Liver (tissue), 3 donors: Measurements from ENCODE around the gene SH2D4B.

Experiments
- ATF3 ChIP-seq: IDR thresholded peaks from 2 replicates; pipeline ENCODE4 v1.6.1; 2016; ENCODE audit warnings: antibody characterized with exemption
- CTCF ChIP-seq: fragments of 150-350 bp; IDR thresholded peaks from 2 replicates; pipeline ENCODE4 v1.5.1; 2017; ENCODE audit warnings: improper control_type of control experiment, low read depth, low read length; ENCODE audit not compliant: missing input control
- EGR1 ChIP-seq, 2 donors: IDR thresholded peaks; 2 replicates each; pipeline ENCODE4 v1.6.1; 2016 to 2018; ENCODE audit warnings: antibody characterized with exemption in 2 of 2, low read depth in 2 of 2
- GABPA ChIP-seq, 2 donors: IDR thresholded peaks in 1 of 2; conservative IDR thresholded peaks in 1 of 2; 2 replicates each; pipeline ENCODE4 v1.6.1; 2016; ENCODE audit warnings: antibody characterized with exemption in 2 of 2, mild to moderate bottlenecking in 1 of 2, moderate library complexity in 1 of 2
- JUND ChIP-seq, 2 donors: IDR thresholded peaks; 2 replicates each; pipeline ENCODE4 v1.6.1; 2016; ENCODE audit warnings: antibody characterized with exemption in 2 of 2
- RAD21 ChIP-seq, 2 donors: IDR thresholded peaks; 2 replicates each; pipeline ENCODE4 v1.6.1; 2016; ENCODE audit warnings: antibody characterized with exemption in 2 of 2, mild to moderate bottlenecking in 2 of 2
- TAF1 ChIP-seq: conservative IDR thresholded peaks from 2 replicates; pipeline ENCODE4 v1.6.1; 2016; ENCODE audit warnings: antibody characterized with exemption, mild to moderate bottlenecking
- TF ChIP-seq, protein P1 (sequence below): IDR thresholded peaks from 2 replicates; pipeline ENCODE4 v1.6.1; 2016; ENCODE audit warnings: antibody characterized with exemption, mild to moderate bottlenecking
- TF ChIP-seq, protein P2 (sequence below): IDR thresholded peaks from 2 replicates; pipeline ENCODE4 v1.6.1; 2016; ENCODE audit warnings: antibody characterized with exemption
- TF ChIP-seq, protein P3 (sequence below): IDR thresholded peaks from 2 replicates; pipeline ENCODE4 v1.6.1; 2016; ENCODE audit warnings: antibody characterized with exemption
- donor health status: healthy.
- donor health status: healthy.

DNA sequence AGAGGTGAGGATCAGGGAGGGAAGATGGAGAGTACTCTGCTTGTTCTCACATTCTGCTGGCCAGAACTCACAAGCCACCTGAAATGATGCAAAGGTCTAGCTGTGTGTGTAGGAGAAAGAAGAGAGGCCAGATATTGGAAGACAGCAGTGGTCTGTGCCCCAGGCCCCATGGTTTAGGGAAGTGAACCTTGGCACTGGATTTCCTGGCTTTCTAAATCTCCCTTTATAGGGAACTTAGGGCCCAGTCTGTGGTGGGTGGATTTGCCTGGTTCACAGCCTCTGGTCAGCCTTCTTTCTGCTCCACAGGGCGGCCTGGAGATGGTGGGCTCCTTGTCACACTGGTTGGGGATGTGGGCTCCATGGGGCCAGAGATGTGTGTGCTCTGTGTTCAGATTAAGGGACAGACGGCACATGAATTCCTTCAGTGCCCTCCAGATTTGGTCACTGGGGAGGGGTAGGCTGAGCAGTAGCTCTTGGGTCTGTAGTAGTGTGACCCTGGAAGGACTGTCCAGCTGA, 9.5 kb upstream of the SH2D4B start:
- TF ChIP-seq CTCF: no peak
- TF ChIP-seq GABPA (IDR thresholded peaks at IDR 0.05 in 1 of 2, conservative IDR thresholded peaks at IDR 0.05 in 1 of 2): no peak
- TF ChIP-seq JUND (IDR thresholded peaks at IDR 0.05): no peak
- TF ChIP-seq EGR1 (IDR thresholded peaks at IDR 0.05; ENCODE audit: low read depth in 2 of 2): no peak
- TF ChIP-seq, protein P1, sequence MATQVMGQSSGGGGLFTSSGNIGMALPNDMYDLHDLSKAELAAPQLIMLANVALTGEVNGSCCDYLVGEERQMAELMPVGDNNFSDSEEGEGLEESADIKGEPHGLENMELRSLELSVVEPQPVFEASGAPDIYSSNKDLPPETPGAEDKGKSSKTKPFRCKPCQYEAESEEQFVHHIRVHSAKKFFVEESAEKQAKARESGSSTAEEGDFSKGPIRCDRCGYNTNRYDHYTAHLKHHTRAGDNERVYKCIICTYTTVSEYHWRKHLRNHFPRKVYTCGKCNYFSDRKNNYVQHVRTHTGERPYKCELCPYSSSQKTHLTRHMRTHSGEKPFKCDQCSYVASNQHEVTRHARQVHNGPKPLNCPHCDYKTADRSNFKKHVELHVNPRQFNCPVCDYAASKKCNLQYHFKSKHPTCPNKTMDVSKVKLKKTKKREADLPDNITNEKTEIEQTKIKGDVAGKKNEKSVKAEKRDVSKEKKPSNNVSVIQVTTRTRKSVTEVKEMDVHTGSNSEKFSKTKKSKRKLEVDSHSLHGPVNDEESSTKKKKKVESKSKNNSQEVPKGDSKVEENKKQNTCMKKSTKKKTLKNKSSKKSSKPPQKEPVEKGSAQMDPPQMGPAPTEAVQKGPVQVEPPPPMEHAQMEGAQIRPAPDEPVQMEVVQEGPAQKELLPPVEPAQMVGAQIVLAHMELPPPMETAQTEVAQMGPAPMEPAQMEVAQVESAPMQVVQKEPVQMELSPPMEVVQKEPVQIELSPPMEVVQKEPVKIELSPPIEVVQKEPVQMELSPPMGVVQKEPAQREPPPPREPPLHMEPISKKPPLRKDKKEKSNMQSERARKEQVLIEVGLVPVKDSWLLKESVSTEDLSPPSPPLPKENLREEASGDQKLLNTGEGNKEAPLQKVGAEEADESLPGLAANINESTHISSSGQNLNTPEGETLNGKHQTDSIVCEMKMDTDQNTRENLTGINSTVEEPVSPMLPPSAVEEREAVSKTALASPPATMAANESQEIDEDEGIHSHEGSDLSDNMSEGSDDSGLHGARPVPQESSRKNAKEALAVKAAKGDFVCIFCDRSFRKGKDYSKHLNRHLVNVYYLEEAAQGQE: no peak
- TF ChIP-seq, protein P2, sequence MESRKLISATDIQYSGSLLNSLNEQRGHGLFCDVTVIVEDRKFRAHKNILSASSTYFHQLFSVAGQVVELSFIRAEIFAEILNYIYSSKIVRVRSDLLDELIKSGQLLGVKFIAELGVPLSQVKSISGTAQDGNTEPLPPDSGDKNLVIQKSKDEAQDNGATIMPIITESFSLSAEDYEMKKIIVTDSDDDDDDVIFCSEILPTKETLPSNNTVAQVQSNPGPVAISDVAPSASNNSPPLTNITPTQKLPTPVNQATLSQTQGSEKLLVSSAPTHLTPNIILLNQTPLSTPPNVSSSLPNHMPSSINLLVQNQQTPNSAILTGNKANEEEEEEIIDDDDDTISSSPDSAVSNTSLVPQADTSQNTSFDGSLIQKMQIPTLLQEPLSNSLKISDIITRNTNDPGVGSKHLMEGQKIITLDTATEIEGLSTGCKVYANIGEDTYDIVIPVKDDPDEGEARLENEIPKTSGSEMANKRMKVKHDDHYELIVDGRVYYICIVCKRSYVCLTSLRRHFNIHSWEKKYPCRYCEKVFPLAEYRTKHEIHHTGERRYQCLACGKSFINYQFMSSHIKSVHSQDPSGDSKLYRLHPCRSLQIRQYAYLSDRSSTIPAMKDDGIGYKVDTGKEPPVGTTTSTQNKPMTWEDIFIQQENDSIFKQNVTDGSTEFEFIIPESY: no peak
- TF ChIP-seq RAD21 (IDR thresholded peaks at IDR 0.05): no peak
- TF ChIP-seq TAF1: no peak
- TF ChIP-seq, protein P3, sequence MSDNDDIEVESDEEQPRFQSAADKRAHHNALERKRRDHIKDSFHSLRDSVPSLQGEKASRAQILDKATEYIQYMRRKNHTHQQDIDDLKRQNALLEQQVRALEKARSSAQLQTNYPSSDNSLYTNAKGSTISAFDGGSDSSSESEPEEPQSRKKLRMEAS: no peak
- TF ChIP-seq ATF3: no peak
